Measurements from ENCODE around the gene CD83. TPM values are rescaled to one million over a fixed set of nuclear protein-coding genes. Genes with fewer than 3 reads are reported as not detected.

The CD83 gene
- polyA plus RNA-seq, 3 donors = 74.5 to 326 (median 84.7) TPM

DNA sequence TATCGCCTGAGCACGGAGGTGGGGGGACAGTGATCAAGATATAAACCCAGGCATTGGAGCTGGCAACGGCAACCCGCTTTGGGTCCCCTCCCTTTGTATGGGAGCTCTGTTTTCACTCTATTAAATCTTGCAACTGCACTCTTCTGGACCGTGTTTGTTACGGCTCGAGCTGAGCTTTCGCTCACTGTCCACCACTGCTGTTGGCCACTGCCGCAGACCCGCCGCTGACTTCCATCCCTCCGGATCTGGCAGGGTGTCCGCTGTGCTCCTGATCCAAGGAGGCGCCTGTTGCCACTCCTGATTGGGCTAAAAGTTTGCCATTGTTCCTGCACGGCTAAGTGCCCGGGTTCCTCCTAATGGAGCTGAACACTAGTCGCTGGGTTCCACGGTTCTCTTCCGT is 48.9 kb upstream of the CD83 start:
- H2AFZ ChIP-seq (ENCODE audit: insufficient read depth, low read depth, low read length, poor library complexity, severe bottlenecking) = no peak overlapping the region
- Mint-ChIP-seq H3K36me3 (no peaks in the 10 kb centered on the region), H3K4me1 (peaks cover 11% of the 10 kb centered on the region), H3K4me3 (no peak overlapping the region), H3K27me3 (ENCODE audit: low read depth in 3 of 3) (peaks cover 0 to 5% (median 2%) of the 10 kb centered on the region in 3 donors), H3K9me3 (peaks cover 0 to 2% (median 0%) of the 10 kb centered on the region in 7 donors), H3K27ac (no peak overlapping the region)
- no peak for DNase-seq
- no peaks in the 10 kb centered on the region for H3K79me2 ChIP-seq (ENCODE audit: insufficient read depth, low read length)
- no peak for TF ChIP-seq CTCF (IDR thresholded peaks at IDR 0.05)
- H3K27me3 ChIP-seq (ENCODE audit: control insufficient read depth in 2 of 2, insufficient read depth in 2 of 2, low read length in 2 of 2) = peaks cover under 1 to 2% of the 10 kb centered on the region in 2 donors
- intact Hi-C loops (cut with micrococcal nuclease) = loop anchor here (10.0 kb wide), 2 partner anchors 144 to 154 kb away; partner anchors contain the start of gene RNF182 (in 1 of the 2)
- H3K4me1 ChIP-seq (ENCODE audit: control insufficient read depth in 1 of 2, insufficient read depth in 2 of 2, low read length in 2 of 2) = no peaks in the 10 kb centered on the region
- no peak overlapping the region for H3K9ac ChIP-seq (ENCODE audit: insufficient read depth, low read length, poor library complexity, severe bottlenecking)
- 92% methylated on average over 19 of the region's 19 CpGs for WGBS (ENCODE audit: insufficient coverage)
- no peak overlapping the region for H3K27ac ChIP-seq (ENCODE audit: low read depth in 1 of 2, low read length in 2 of 2)
- H3K9me3 ChIP-seq (replicated peaks in 1 of 2; ENCODE audit: control insufficient read depth in 1 of 2, insufficient read depth in 1 of 2, low read length in 2 of 2) = no peaks in the 10 kb centered on the region
- no peak overlapping the region for H3K4me3 ChIP-seq (replicated peaks in 1 of 3; ENCODE audit: low read depth in 2 of 3, low read length in 3 of 3)
- no peaks in the 10 kb centered on the region for H4K20me1 ChIP-seq (ENCODE audit: insufficient read depth, low read length)
- H3K4me2 ChIP-seq (replicated peaks; ENCODE audit: extremely low read depth, low read length, poor library complexity, severe bottlenecking) = no peak overlapping the region
- no peaks in the 10 kb centered on the region for H3K36me3 ChIP-seq (replicated peaks in 1 of 2; ENCODE audit: control insufficient read depth in 1 of 2, insufficient read depth in 2 of 2, low read length in 2 of 2)

GRCh38 chr6:14070457-14070856 is 47.1 kb upstream of the CD83 start:
- H3K27me3 ChIP-seq (ENCODE audit: control insufficient read depth in 2 of 2, insufficient read depth in 2 of 2, low read length in 2 of 2) = no peaks in the 10 kb centered on the region
- DNase-seq = no peak
- H4K20me1 ChIP-seq (ENCODE audit: insufficient read depth, low read length) = no peaks in the 10 kb centered on the region
- WGBS (ENCODE audit: insufficient coverage) = no CpG with 5 or more reads among the region's 4 CpGs
- no peak overlapping the region for H3K4me2 ChIP-seq (replicated peaks; ENCODE audit: extremely low read depth, low read length, poor library complexity, severe bottlenecking)
- H3K27me3 Mint-ChIP-seq (ENCODE audit: low read depth in 3 of 3) = peaks cover 0 to 5% (median 2%) of the 10 kb centered on the region in 3 donors
- H3K4me3 Mint-ChIP-seq = no peak overlapping the region
- intact Hi-C loops (cut with micrococcal nuclease) = no loop called here
- H3K4me1 ChIP-seq (ENCODE audit: control insufficient read depth in 1 of 2, insufficient read depth in 2 of 2, low read length in 2 of 2) = peaks cover 6 to 9% of the 10 kb centered on the region in 2 donors
- no peaks in the 10 kb centered on the region for H3K36me3 ChIP-seq (replicated peaks in 1 of 2; ENCODE audit: control insufficient read depth in 1 of 2, insufficient read depth in 2 of 2, low read length in 2 of 2)
- H3K27ac ChIP-seq (ENCODE audit: low read depth in 1 of 2, low read length in 2 of 2) = no peak overlapping the region
- no peak overlapping the region for H3K4me3 ChIP-seq (replicated peaks in 1 of 3; ENCODE audit: low read depth in 2 of 3, low read length in 3 of 3)
- H3K79me2 ChIP-seq (ENCODE audit: insufficient read depth, low read length) = no peaks in the 10 kb centered on the region
- H3K4me1 Mint-ChIP-seq = peaks cover 24% of the 10 kb centered on the region
- H3K36me3 Mint-ChIP-seq = no peaks in the 10 kb centered on the region
- no peaks in the 10 kb centered on the region for H3K9me3 ChIP-seq (replicated peaks in 1 of 2; ENCODE audit: control insufficient read depth in 1 of 2, insufficient read depth in 1 of 2, low read length in 2 of 2)
- no peak overlapping the region for H2AFZ ChIP-seq (ENCODE audit: insufficient read depth, low read depth, low read length, poor library complexity, severe bottlenecking)
- no peak overlapping the region for H3K27ac Mint-ChIP-seq
- no peak overlapping the region for H3K9ac ChIP-seq (ENCODE audit: insufficient read depth, low read length, poor library complexity, severe bottlenecking)
- TF ChIP-seq CTCF (IDR thresholded peaks at IDR 0.05) = no peak
- peaks cover 0 to 5% (median 0%) of the 10 kb centered on the region in 7 donors for H3K9me3 Mint-ChIP-seq
